Stimulated activated CD8-positive, alpha-beta memory T cell treated with anti-CD3 and anti-CD28 coated beads, Interleukin-4, amount 100 ng/mL, for 1 hour (primary cell): ENCODE measurements around the gene IFT80.

ENCODE experiments used
- DNase-seq, 2 donors: peaks; one replicate each; pipeline ENCODE4 v3.0.0-alpha.2; 2020; ENCODE audit warnings: low read depth in 2 of 2, low spot score in 1 of 2

Gene IFT80

GRCh38 chr3:160210341-160210740 lies 188.7 kb downstream of the IFT80 start:
- no peak for DNase-seq
